Right atrium auricular region (tissue), 2 donors: Measurements from ENCODE around the gene PLCL2. TPM values are rescaled to one million over a fixed set of nuclear protein-coding genes. Genes with fewer than 3 reads are reported as not detected.

Source experiments
- DNase-seq: peaks from one replicate; pipeline ENCODE4 v3.0.0-alpha.2; 2019; ENCODE audit warnings: low spot score
- H3K27ac ChIP-seq, 2 donors: fragments of 200-600 bp; sonication (generic); 1 replicate in 1 of 2; 2 replicates in 1 of 2; pipeline ENCODE4 v1.5.1; 2016 to 2019
- H3K27me3 ChIP-seq, 2 donors: fragments of 200-600 bp; sonication (generic); one replicate each; pipeline versions ENCODE4 v1.5.1 to v1.6.0; 2017 to 2019
- H3K36me3 ChIP-seq: fragments of 200-600 bp; sonication (generic); one replicate; pipeline ENCODE4 v1.5.1; 2016
- H3K4me1 ChIP-seq, 2 donors: fragments of 200-600 bp; sonication (generic); one replicate each; pipeline versions ENCODE4 v1.5.1 to v1.6.0; 2017 to 2019
- H3K4me3 ChIP-seq, 2 donors: fragments of 200-600 bp; sonication (generic); 1 replicate in 1 of 2; 2 replicates in 1 of 2; pipeline ENCODE4 v1.5.1; 2017 to 2019; ENCODE audit warnings: mild to moderate bottlenecking in 1 of 2, moderate library complexity in 1 of 2
- H3K9me3 ChIP-seq, 2 donors: fragments of 200-600 bp; sonication (generic); one replicate each; pipeline ENCODE4 v1.5.1; 2019
- total RNA-seq, 2 donors: library from RNA; depleted of rRNA; stranded (reverse); fragments of >200 nt; gene quantifications; one replicate each; pipeline ENCODE4 v1.1.0, GENCODE V29; 2016
- TF ChIP-seq, protein P1 (sequence below), 2 donors: fragments of 200-600 bp; sonication (generic); IDR thresholded peaks; one replicate each; pipeline ENCODE4 v1.5.1; 2019; ENCODE audit warnings: antibody characterized with exemption in 2 of 2

The PLCL2 gene
- total RNA-seq, 2 donors from 2014 or later = 32.4 to 35.2 TPM

- TF ChIP-seq, protein P1, sequence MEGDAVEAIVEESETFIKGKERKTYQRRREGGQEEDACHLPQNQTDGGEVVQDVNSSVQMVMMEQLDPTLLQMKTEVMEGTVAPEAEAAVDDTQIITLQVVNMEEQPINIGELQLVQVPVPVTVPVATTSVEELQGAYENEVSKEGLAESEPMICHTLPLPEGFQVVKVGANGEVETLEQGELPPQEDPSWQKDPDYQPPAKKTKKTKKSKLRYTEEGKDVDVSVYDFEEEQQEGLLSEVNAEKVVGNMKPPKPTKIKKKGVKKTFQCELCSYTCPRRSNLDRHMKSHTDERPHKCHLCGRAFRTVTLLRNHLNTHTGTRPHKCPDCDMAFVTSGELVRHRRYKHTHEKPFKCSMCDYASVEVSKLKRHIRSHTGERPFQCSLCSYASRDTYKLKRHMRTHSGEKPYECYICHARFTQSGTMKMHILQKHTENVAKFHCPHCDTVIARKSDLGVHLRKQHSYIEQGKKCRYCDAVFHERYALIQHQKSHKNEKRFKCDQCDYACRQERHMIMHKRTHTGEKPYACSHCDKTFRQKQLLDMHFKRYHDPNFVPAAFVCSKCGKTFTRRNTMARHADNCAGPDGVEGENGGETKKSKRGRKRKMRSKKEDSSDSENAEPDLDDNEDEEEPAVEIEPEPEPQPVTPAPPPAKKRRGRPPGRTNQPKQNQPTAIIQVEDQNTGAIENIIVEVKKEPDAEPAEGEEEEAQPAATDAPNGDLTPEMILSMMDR (IDR thresholded peaks at IDR 0.05) = no peak
- Histone ChIP-seq H3K4me3 (no peak overlapping the region), H3K27me3 (no peaks in the 10 kb centered on the region), H3K27ac (no peak overlapping the region), H3K9me3 (no peaks in the 10 kb centered on the region), H3K4me1 (peaks cover 0 to 21% of the 10 kb centered on the region in 2 donors), H3K36me3 (no peaks in the 10 kb centered on the region)
- DNase-seq = no peak
Measured at GRCh38 chr3:17059989-17060550, 175.3 kb downstream of the PLCL2 start.

DNA sequence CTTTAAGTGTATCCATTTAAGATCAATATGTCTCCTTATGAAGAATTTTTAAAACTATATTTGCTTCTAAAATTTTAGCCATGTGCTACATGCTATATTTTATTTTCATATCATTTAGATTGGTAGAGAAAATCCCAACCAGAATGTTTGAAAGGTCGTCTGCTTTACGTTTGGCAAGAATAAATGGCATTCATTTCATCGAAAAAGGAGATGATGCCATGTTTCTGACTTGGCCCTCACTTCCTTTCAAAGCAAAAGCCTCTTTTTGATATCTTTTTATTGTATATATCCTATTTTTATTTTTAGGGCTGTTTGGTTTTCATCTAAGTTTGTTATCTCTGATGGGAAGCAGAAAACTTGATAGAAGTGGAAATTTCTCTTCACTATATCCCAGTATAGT lies 176.2 kb downstream of the PLCL2 start:
- no peak overlapping the region for H3K27ac ChIP-seq

DNA sequence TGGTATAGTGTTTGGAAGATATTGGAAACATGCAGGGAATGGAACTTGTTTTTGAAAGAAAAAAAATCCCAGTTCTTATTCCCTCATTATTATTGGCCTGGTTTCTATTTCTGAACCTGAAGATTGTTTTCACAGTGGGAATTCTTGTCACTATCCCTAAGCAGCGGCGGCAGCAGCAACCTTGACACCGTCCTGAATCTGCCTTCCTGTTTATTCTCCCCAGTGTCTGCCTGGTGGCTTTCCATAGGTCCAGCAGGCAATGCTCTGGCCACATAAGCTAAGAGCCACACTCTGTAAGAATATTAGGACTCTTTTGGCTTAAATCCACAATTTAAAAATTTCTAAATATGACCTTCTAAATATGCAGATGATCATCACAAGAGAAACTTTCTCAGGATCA lies 178.0 kb downstream of the PLCL2 start:
- H3K27ac ChIP-seq = no peak overlapping the region
- TF ChIP-seq, protein P1 (IDR thresholded peaks at IDR 0.05) = no peak
- DNase-seq = no peak
- H3K4me3 ChIP-seq = no peak overlapping the region
- no peaks in the 10 kb centered on the region for H3K36me3 ChIP-seq
- H3K4me1 ChIP-seq = peaks cover 0 to 4% of the 10 kb centered on the region in 2 donors
- H3K27me3 ChIP-seq = no peaks in the 10 kb centered on the region
- no peaks in the 10 kb centered on the region for H3K9me3 ChIP-seq

More for the DNA sequence above, 176.2 kb downstream of the PLCL2 start:
- H3K4me3 ChIP-seq = no peak overlapping the region
- no peak for DNase-seq
- peaks cover 0 to 12% of the 10 kb centered on the region in 2 donors for H3K4me1 ChIP-seq
- no peaks in the 10 kb centered on the region for H3K27me3 ChIP-seq
- no peaks in the 10 kb centered on the region for H3K9me3 ChIP-seq
- TF ChIP-seq, protein P1 (IDR thresholded peaks at IDR 0.05) = no peak
- no peaks in the 10 kb centered on the region for H3K36me3 ChIP-seq

DNA sequence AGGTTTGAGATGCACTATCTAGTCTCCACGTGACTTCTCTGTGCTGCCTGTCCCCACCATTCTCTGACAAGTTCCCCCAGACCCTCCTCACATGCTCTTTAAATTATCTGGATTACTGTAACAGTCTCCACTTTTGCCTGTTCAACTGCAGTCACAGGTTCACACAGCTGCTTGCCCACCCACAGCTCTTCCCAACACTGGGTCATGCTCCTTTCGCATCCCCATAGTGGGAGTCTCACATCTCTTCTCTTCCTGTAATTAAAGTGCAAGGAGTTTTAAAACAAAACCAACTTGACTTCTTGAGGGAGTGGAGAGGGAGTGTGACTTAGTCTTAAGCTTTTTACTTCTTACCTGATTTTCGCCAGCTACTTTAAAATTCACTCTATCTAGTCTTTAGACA lies 178.8 kb downstream of the PLCL2 start:
- peaks cover 0 to 4% of the 10 kb centered on the region in 2 donors for H3K4me1 ChIP-seq
- no peaks in the 10 kb centered on the region for H3K27me3 ChIP-seq
- no peak for DNase-seq
- TF ChIP-seq, protein P1 (IDR thresholded peaks at IDR 0.05) = no peak
- H3K4me3 ChIP-seq = no peak overlapping the region
- H3K36me3 ChIP-seq = peaks cover 4% of the 10 kb centered on the region
- H3K27ac ChIP-seq = no peak overlapping the region
- no peaks in the 10 kb centered on the region for H3K9me3 ChIP-seq

DNA sequence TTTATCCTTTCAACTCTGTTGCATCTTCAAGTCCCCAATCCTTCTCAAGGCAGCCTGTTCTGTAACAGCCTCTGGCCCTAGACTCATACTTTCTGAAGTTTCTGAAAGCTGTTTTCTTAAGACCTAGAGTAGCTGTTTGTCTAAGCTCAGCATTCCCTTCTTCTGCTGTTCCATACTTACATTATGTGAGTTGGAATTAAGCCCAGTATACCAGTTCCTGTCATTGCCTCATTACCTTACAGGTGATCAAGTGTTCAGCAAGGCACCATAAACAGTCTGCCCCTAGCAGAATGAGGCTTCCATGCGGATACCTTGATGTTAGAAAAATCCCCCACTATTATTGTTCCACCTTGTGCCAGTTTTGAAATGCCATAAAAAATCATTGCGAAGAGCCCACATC lies 180.6 kb downstream of the PLCL2 start:
- H3K4me3 ChIP-seq = no peak overlapping the region
- no peak for DNase-seq
- H3K4me1 ChIP-seq = peaks cover 0 to 11% of the 10 kb centered on the region in 2 donors
- H3K36me3 ChIP-seq = peaks cover 4% of the 10 kb centered on the region
- H3K27ac ChIP-seq = no peak overlapping the region
- no peaks in the 10 kb centered on the region for H3K9me3 ChIP-seq
- no peaks in the 10 kb centered on the region for H3K27me3 ChIP-seq
- TF ChIP-seq, protein P1 (IDR thresholded peaks at IDR 0.05) = no peak

- Histone ChIP-seq H3K9me3 (no peaks in the 10 kb centered on the region), H3K4me1 (peaks cover 0 to 16% of the 10 kb centered on the region in 2 donors), H3K27ac (no peak overlapping the region), H3K36me3 (peaks cover 4% of the 10 kb centered on the region), H3K27me3 (no peaks in the 10 kb centered on the region), H3K4me3 (no peak overlapping the region)
- TF ChIP-seq, protein P1 (IDR thresholded peaks at IDR 0.05) = no peak
- DNase-seq = no peak
Measured at GRCh38 chr3:17065881-17066280, 181.1 kb downstream of the PLCL2 start.
